ENCODE results near the gene MIB1. TPM values are rescaled to one million over a fixed set of nuclear protein-coding genes. Genes with fewer than 3 reads are reported as not detected.

MIB1 gene
- total and polyA plus RNA-seq, 10 of the 15 experiments (the other 5 are each of a cell fraction or from before 2014, with no cell fraction given), result 2.3 to 27.5 (median 10.4) TPM

DNA sequence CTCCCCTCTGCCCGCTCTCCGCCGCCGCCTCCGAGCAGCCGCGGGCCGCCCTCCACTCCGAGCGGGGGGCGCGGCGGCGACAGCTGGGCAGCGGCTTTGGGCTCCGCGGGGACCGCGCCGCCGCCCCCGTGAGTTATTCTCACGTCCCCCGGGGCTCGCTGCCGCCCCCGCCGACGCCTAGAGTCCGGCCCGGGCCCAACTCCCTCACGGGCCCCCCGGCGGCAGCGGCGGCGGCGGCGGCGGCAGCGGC is 645 bp downstream of the MIB1 start:
- H2AFZ ChIP-seq (ENCODE audit: control insufficient read depth, low read depth, low read length), result peak overlapping the region; percentile 96
- in situ Hi-C loops (cut with MboI), result no loop called here
- ChIA-PET CTCF (interaction anchor here (1.9 kb wide), 1 partner anchor 129 kb away, joined by 4 read pairs; the partner anchor contains the start of gene SNRPD1), POLR2A (interaction anchor here (0.7 kb wide), 1 partner anchor 213 kb away, joined by 4 read pairs; no protein-coding TSS in a partner anchor), SMC1A (ENCODE audit: uncharacterized antibody, unreplicated experiment) (interaction anchor here (1.4 kb wide), 1 partner anchor 56 kb away, joined by 7 read pairs; no protein-coding TSS in a partner anchor), RAD21 (ENCODE audit: unreplicated experiment) (interaction anchor here (1.0 to 2.0 kb wide), 3 partner anchors 37 to 141 kb away, joined by 4 to 12 read pairs (median 4); partner anchors contain the start of genes ABHD3 and ESCO1)
- intact Hi-C loops (cut with micrococcal nuclease; ENCODE audit: unreplicated experiment), result loop anchor here (5.0 to 10.0 kb wide), 3 partner anchors 111 to 636 kb away; partner anchors contain the start of gene SNRPD1
- H3K4me2 ChIP-seq (ENCODE audit: control insufficient read depth, insufficient read depth), result no peak overlapping the region; the same call in 1 of the 2 replicates
- no peaks in the 10 kb centered on the region for H3K4me1 ChIP-seq (ENCODE audit: control insufficient read depth, insufficient read depth, low read length)
- WGBS (ENCODE audit: insufficient coverage, insufficient replicate concordance, low lambda C conversion rate, missing lambda C conversion rate), result 0% methylated on average over 4 of the region's 41 CpGs
- peaks cover 48% of the 10 kb centered on the region for H3K79me2 ChIP-seq (ENCODE audit: control insufficient read depth, insufficient read depth, low read length)
- H3K36me3 ChIP-seq (ENCODE audit: control insufficient read depth in 2 of 2, insufficient read depth in 2 of 2, low read length in 1 of 2), result no peaks in the 10 kb centered on the region
- H3K9me3 ChIP-seq (replicated peaks; ENCODE audit: control insufficient read depth, insufficient read depth, low read length), result no peaks in the 10 kb centered on the region
- ATAC-seq (no peak), DNase-seq (ENCODE audit: low read depth, low spot score) (no peak), FAIRE-seq (no peak)
- peak overlapping the region; percentile 94 for H3K9ac ChIP-seq (ENCODE audit: control insufficient read depth, insufficient read depth, low read length)
- peak overlapping the region; percentile 96 for H3K4me3 ChIP-seq
- H3K27ac ChIP-seq (ENCODE audit: control insufficient read depth, insufficient read depth), result peak overlapping the region; percentile 91; the same call in 1 of the 2 replicates
- BruUV-seq (replicated peaks), result no TSS peak
- no peaks in the 10 kb centered on the region for H3K27me3 ChIP-seq (replicated peaks in 1 of 2; ENCODE audit: control insufficient read depth in 2 of 2, insufficient read depth in 2 of 2, low read length in 1 of 2)
- H4K20me1 ChIP-seq (ENCODE audit: control insufficient read depth, insufficient read depth), result no peaks in the 10 kb centered on the region
- TF ChIP-seq DPF2 (IDR thresholded peaks at IDR 0.05) (peak; percentile 73), EGR1 (IDR thresholded peaks at IDR 0.05; ENCODE audit: borderline replicate concordance in 1 of 2, low read depth in 2 of 2, low read length in 2 of 2) (peak in 1 of 2 experiments; percentile 84; a peak in 2 of 3 replicates), ZBTB40 (IDR thresholded peaks at IDR 0.05; ENCODE audit: borderline replicate concordance) (no peak), BACH1 (IDR thresholded peaks at IDR 0.05; ENCODE audit: borderline replicate concordance) (peak; percentile 57; the same call in 1 of the 2 replicates), MEF2B (IDR thresholded peaks at IDR 0.05; ENCODE audit: partially characterized antibody, poor library complexity, severe bottlenecking) (no peak), GATAD2B (conservative IDR thresholded peaks at IDR 0.05; ENCODE audit: low read depth) (0 out of 2 replicates have a peak, but pooled peaks have one; percentile 54), BHLHE40 (IDR thresholded peaks at IDR 0.05; ENCODE audit: borderline replicate concordance in 1 of 2, low read depth in 2 of 2, low read length in 1 of 2) (peak in 1 of 2 experiments; percentile 37; a peak in 1 of 4 replicates), NR2C1 (IDR thresholded peaks at IDR 0.05) (no peak), ZNF622 (IDR thresholded peaks at IDR 0.05) (no peak), IKZF1 (conservative IDR thresholded peaks at IDR 0.05) (0 out of 2 replicates have a peak, but pooled peaks have one; percentile 13)
- TF ChIP-seq, protein P1, sequence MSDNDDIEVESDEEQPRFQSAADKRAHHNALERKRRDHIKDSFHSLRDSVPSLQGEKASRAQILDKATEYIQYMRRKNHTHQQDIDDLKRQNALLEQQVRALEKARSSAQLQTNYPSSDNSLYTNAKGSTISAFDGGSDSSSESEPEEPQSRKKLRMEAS (IDR thresholded peaks at IDR 0.05; ENCODE audit: low read depth, low read length), result 0 out of 2 replicates have a peak, but pooled peaks have one; percentile 3
- TF ChIP-seq, protein P2, sequence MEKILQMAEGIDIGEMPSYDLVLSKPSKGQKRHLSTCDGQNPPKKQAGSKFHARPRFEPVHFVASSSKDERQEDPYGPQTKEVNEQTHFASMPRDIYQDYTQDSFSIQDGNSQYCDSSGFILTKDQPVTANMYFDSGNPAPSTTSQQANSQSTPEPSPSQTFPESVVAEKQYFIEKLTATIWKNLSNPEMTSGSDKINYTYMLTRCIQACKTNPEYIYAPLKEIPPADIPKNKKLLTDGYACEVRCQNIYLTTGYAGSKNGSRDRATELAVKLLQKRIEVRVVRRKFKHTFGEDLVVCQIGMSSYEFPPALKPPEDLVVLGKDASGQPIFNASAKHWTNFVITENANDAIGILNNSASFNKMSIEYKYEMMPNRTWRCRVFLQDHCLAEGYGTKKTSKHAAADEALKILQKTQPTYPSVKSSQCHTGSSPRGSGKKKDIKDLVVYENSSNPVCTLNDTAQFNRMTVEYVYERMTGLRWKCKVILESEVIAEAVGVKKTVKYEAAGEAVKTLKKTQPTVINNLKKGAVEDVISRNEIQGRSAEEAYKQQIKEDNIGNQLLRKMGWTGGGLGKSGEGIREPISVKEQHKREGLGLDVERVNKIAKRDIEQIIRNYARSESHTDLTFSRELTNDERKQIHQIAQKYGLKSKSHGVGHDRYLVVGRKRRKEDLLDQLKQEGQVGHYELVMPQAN (conservative IDR thresholded peaks at IDR 0.05), result 0 out of 2 replicates have a peak, but pooled peaks have one; percentile 19
